Tibial artery (tissue), 4 donors: ENCODE data around the gene PRPF19.

Experiments
- DNase-seq, 2 donors: peaks; one replicate each; pipeline ENCODE4 v3.0.0-alpha.2; 2019
- H3K27ac ChIP-seq, 2 donors: fragments of 200-600 bp; sonication (generic) in 1 of 2; 1 replicate in 1 of 2; 2 replicates in 1 of 2; pipeline ENCODE4 v1.5.1; 2018 to 2019; ENCODE audit warnings: mild to moderate bottlenecking in 1 of 2
- H3K27me3 ChIP-seq, 2 donors: fragments of 200-600 bp; sonication (generic) in 1 of 2; one replicate each; pipeline versions ENCODE4 v1.5.1 to v1.6.0; 2016 to 2019
- H3K36me3 ChIP-seq, 3 donors: fragments of 200-600 bp; sonication (generic) in 2 of 3; one replicate each; pipeline ENCODE4 v1.5.1; 2016 to 2019; ENCODE audit warnings: mild to moderate bottlenecking in 2 of 3
- H3K4me1 ChIP-seq, 4 donors: fragments of 200-600 bp; sonication (generic) in 2 of 4; 1 replicate in 3 of 4; 2 replicates in 1 of 4; pipeline ENCODE4 v1.5.1; 2016 to 2019
- H3K4me3 ChIP-seq, 2 donors: fragments of 200-600 bp; sonication (generic) in 1 of 2; 1 replicate in 1 of 2; 2 replicates in 1 of 2; pipeline ENCODE4 v1.5.1; 2018 to 2019; ENCODE audit warnings: mild to moderate bottlenecking in 2 of 2
- H3K9me3 ChIP-seq, 3 donors: fragments of 200-600 bp; sonication (generic) in 1 of 3; one replicate each; pipeline ENCODE4 v1.5.1; 2016 to 2019
- CTCF ChIP-seq, 2 experiments: fragments of 200-600 bp in 1 of 2; fragments of 450-650 bp in 1 of 2; IDR thresholded peaks; one replicate each; pipeline ENCODE4 v1.5.1; 2017 to 2019; ENCODE audit warnings: antibody characterized with exemption in 2 of 2, mild to moderate bottlenecking in 1 of 2, moderate library complexity in 1 of 2
- intact Hi-C: fragments of 100-400 bp; cut with DNase I; formaldehyde crosslinking; loops from one replicate; pipeline ENCODE4 v1.15.0; 2023; ENCODE audit warnings: low total_unique reads

Gene PRPF19

GRCh38 chr11:60871378-60872061 is 34.9 kb downstream of the PRPF19 start:
- DNase-seq, result peak in 1 of 2 donors; percentile 59
- H3K4me3 ChIP-seq, result no peak overlapping the region
- H3K27me3 ChIP-seq, result peaks cover 0 to 15% of the 10 kb centered on the region in 2 donors
- no peaks in the 10 kb centered on the region for H3K36me3 ChIP-seq
- H3K27ac ChIP-seq, result no peak overlapping the region
- intact Hi-C loops, result no loop called here
- H3K9me3 ChIP-seq, result no peaks in the 10 kb centered on the region
- no peaks in the 10 kb centered on the region for H3K4me1 ChIP-seq
- TF ChIP-seq CTCF (IDR thresholded peaks at IDR 0.05), result no peak

- TF ChIP-seq CTCF (IDR thresholded peaks at IDR 0.05), result no peak
- H3K4me1 ChIP-seq, result no peaks in the 10 kb centered on the region
- no peak overlapping the region for H3K27ac ChIP-seq
- peaks cover 0 to 15% of the 10 kb centered on the region in 2 donors for H3K27me3 ChIP-seq
- intact Hi-C loops, result no loop called here
- H3K9me3 ChIP-seq, result no peaks in the 10 kb centered on the region
- peak in 1 of 2 donors; percentile 11 for DNase-seq
- no peaks in the 10 kb centered on the region for H3K36me3 ChIP-seq
- no peak overlapping the region for H3K4me3 ChIP-seq
Measured at GRCh38 chr11:60870733-60871377, 35.5 kb downstream of the PRPF19 start.

GRCh38 chr11:60870276-60870675 is 36.1 kb downstream of the PRPF19 start:
- peak in 1 of 2 donors; percentile 13 for DNase-seq
- TF ChIP-seq CTCF (IDR thresholded peaks at IDR 0.05), result no peak
- Histone ChIP-seq H3K9me3 (no peaks in the 10 kb centered on the region), H3K36me3 (no peaks in the 10 kb centered on the region), H3K27ac (no peak overlapping the region), H3K27me3 (peaks cover 0 to 15% of the 10 kb centered on the region in 2 donors), H3K4me3 (no peak overlapping the region), H3K4me1 (no peaks in the 10 kb centered on the region)
- intact Hi-C loops, result no loop called here

- no peak overlapping the region for H3K4me3 ChIP-seq
Measured at GRCh38 chr11:60869451-60869825, 36.9 kb downstream of the PRPF19 start.

GRCh38 chr11:60868682-60869450 is 37.5 kb downstream of the PRPF19 start:
- Histone ChIP-seq H3K27ac (no peak overlapping the region), H3K4me1 (no peaks in the 10 kb centered on the region), H3K9me3 (no peaks in the 10 kb centered on the region), H3K27me3 (peaks cover 0 to 15% of the 10 kb centered on the region in 2 donors), H3K4me3 (no peak overlapping the region), H3K36me3 (no peaks in the 10 kb centered on the region)
- intact Hi-C loops, result no loop called here
- DNase-seq, result peak in 1 of 2 donors; percentile 48
- TF ChIP-seq CTCF (IDR thresholded peaks at IDR 0.05), result no peak

More at GRCh38 chr11:60869451-60869825, 36.9 kb downstream of the PRPF19 start:
- peaks cover 0 to 15% of the 10 kb centered on the region in 2 donors for H3K27me3 ChIP-seq
- no peaks in the 10 kb centered on the region for H3K9me3 ChIP-seq
- TF ChIP-seq CTCF (IDR thresholded peaks at IDR 0.05), result no peak
- intact Hi-C loops, result no loop called here
- no peaks in the 10 kb centered on the region for H3K36me3 ChIP-seq
- no peaks in the 10 kb centered on the region for H3K4me1 ChIP-seq
- DNase-seq, result peak in 1 of 2 donors; percentile 43
- no peak overlapping the region for H3K27ac ChIP-seq
